Colonic mucosa (tissue), 4 donors: ENCODE measurements around the gene CLEC4G. TPM values are rescaled to one million over a fixed set of nuclear protein-coding genes. Genes with fewer than 3 reads are reported as not detected.

ENCODE experiments used
- DNase-seq: peaks from one replicate; pipeline ENCODE4 v3.0.0-alpha.2; 2020
- H3K27ac ChIP-seq: fragments of 200-600 bp; one replicate; pipeline ENCODE4 v1.8.0; 2021
- H3K27me3 ChIP-seq: fragments of 200-600 bp; one replicate; pipeline ENCODE4 v1.8.0; 2021
- H3K36me3 ChIP-seq: fragments of 200-600 bp; one replicate; pipeline ENCODE4 v1.8.0; 2021
- H3K4me1 ChIP-seq: fragments of 200-600 bp; one replicate; pipeline ENCODE4 v1.8.0; 2021; ENCODE audit warnings: mild to moderate bottlenecking
- H3K4me3 ChIP-seq: fragments of 200-600 bp; one replicate; pipeline ENCODE4 v1.8.0; 2021
- H3K9ac ChIP-seq, 2 donors: one replicate each; pipeline ENCODE4 v1.7.0; 2013; ENCODE audit warnings: control low read depth in 2 of 2, low read depth in 2 of 2, low read length in 2 of 2
- H3K9me3 ChIP-seq: fragments of 200-600 bp; one replicate; pipeline ENCODE4 v1.8.0; 2021
- intact Hi-C: fragments of 100-400 bp; cut with DNase I; formaldehyde crosslinking; loops from one replicate; pipeline ENCODE4 v1.14.1; 2022
- total RNA-seq, 2 donors: library from RNA; stranded (reverse); fragmentation: NEBNext Ultra II Directional in 1 of 2; extraction: Animal tissue kit (Norgen Biotek cat#: 25700) in 1 of 2; gene quantifications; one replicate each; pipeline ENCODE4 v1.2.1, GENCODE V29; 2021
- TF ChIP-seq, protein P1 (sequence below): fragments of 200-600 bp; IDR thresholded peaks from one replicate; pipeline ENCODE4 v1.8.0; 2022; ENCODE audit warnings: antibody characterized with exemption, mild to moderate bottlenecking
- donor health status: healthy.
- donor health status: DM: no; HTN: no; CAD: no.
- donor health status: DM: no; HTN: no; CAD: no.

CLEC4G gene
- total RNA-seq, 2 donors from 2014 or later: 0.17 to 0.53 TPM

DNA sequence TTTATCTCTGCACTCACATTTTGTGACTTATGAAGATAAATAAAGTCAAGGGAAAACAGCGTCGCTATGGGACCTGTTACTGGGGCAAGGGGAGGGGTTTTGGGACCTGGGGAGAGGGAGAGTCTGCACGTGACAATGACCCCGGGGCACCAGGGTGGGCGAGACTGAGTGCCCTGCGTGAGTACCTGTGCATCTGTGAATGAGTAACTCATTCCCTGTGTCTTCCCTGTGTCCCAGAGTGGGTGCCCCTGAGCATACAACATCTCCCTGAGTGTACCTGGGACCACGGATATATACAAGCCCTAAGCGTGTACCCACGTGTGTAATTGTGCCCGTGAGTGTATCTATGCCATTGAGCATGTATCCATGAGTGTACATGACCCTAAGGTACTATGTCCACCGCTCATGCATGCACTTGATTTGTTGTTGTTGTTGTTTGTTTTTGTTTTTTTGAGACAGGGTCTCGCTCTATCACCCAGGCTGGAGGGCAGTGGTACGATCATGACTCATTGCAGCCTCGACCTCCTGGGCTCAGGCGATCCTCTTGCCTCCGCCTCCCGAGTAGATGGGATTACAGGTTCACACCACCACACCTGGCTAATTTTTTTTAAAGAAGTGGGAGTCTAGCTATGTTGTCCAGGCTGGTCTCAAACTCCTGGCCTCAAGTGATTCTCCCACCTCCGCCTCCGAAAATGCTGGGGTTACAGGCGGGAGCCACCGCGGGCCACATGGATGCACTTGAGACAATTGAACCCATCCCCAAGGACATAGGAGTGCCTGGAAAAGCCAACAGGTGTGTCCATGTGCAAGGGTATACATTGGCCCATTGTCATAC lies 51.9 kb downstream of the CLEC4G start:
- Histone ChIP-seq H3K4me3 (peak overlapping the region; percentile 83), H3K9me3 (no peaks in the 10 kb centered on the region), H3K27me3 (no peaks in the 10 kb centered on the region), H3K36me3 (no peaks in the 10 kb centered on the region), H3K27ac (no peak overlapping the region), H3K4me1 (no peaks in the 10 kb centered on the region), H3K9ac (peak overlapping the region; percentile 90 to 99)
- DNase-seq: no peak
- intact Hi-C loops: loop anchor here (2.0 to 10.0 kb wide), 2 partner anchors 111 to 325 kb away; no protein-coding TSS in a partner anchor
- TF ChIP-seq, protein P1, sequence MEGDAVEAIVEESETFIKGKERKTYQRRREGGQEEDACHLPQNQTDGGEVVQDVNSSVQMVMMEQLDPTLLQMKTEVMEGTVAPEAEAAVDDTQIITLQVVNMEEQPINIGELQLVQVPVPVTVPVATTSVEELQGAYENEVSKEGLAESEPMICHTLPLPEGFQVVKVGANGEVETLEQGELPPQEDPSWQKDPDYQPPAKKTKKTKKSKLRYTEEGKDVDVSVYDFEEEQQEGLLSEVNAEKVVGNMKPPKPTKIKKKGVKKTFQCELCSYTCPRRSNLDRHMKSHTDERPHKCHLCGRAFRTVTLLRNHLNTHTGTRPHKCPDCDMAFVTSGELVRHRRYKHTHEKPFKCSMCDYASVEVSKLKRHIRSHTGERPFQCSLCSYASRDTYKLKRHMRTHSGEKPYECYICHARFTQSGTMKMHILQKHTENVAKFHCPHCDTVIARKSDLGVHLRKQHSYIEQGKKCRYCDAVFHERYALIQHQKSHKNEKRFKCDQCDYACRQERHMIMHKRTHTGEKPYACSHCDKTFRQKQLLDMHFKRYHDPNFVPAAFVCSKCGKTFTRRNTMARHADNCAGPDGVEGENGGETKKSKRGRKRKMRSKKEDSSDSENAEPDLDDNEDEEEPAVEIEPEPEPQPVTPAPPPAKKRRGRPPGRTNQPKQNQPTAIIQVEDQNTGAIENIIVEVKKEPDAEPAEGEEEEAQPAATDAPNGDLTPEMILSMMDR: no peak

- H3K4me1 ChIP-seq: no peaks in the 10 kb centered on the region
- intact Hi-C loops: loop anchor here (10.0 kb wide), 1 partner anchor 324 kb away; no protein-coding TSS in a partner anchor
- H3K36me3 ChIP-seq: no peaks in the 10 kb centered on the region
- TF ChIP-seq, protein P1: no peak
- no peak overlapping the region for H3K27ac ChIP-seq
- no peaks in the 10 kb centered on the region for H3K9me3 ChIP-seq
- no peak for DNase-seq
- no peak overlapping the region for H3K9ac ChIP-seq
- H3K27me3 ChIP-seq: no peaks in the 10 kb centered on the region
- no peak overlapping the region for H3K4me3 ChIP-seq
These were observed 52.7 kb downstream of the CLEC4G start for GRCh38 chr19:7678971-7679751.

Other genes with a start within 250 kb of the CLEC4G start
- gene PEX11G, start 243.1 kb downstream of the CLEC4G start, total RNA-seq: 1 to 10 TPM; 5.7 to 6.6 TPM
- 10 to 100 TPM; 20.2 to 44.1 TPM for gene ZNF358, start 216.0 kb downstream of the CLEC4G start, total RNA-seq
- gene MCOLN1, start 209.5 kb downstream of the CLEC4G start, total RNA-seq: 10 to 100 TPM; 17.8 to 26.5 TPM
- 100 to 1,000 TPM in 1 of 2 donors, 10 to 100 TPM in 1; 93.0 to 131 TPM for gene PNPLA6, start 196.4 kb downstream of the CLEC4G start, total RNA-seq
- gene CAMSAP3, start 136.2 kb downstream of the CLEC4G start, total RNA-seq: 10 to 100 TPM; 41.1 to 55.4 TPM
- 10 to 100 TPM; 28.3 to 48.1 TPM for gene XAB2, start 102.6 kb downstream of the CLEC4G start, total RNA-seq
- gene PET100, start 102.3 kb downstream of the CLEC4G start, total RNA-seq: 100 to 1,000 TPM; 118 to 141 TPM
- under 1 TPM in 1 of 2 donors, not detected in 1; 0.32 TPM for gene PCP2, start 98.4 kb downstream of the CLEC4G start, total RNA-seq
- 100 to 1,000 TPM; 166 to 212 TPM for gene STXBP2, start 95.0 kb downstream of the CLEC4G start, total RNA-seq
- gene RETN, start 63.1 kb downstream of the CLEC4G start, total RNA-seq: not detected
- gene MCEMP1, start 55.0 kb downstream of the CLEC4G start, total RNA-seq: under 1 TPM in 1 of 2 donors, not detected in 1; 0.20 TPM
- 100 to 1,000 TPM; 107 to 139 TPM for gene TRAPPC5, start 51.3 kb downstream of the CLEC4G start, total RNA-seq
- gene FCER2, start 30.0 kb downstream of the CLEC4G start, total RNA-seq: 1 to 10 TPM in 1 of 2 donors, under 1 TPM in 1; 0.35 to 1.3 TPM
- 10 to 100 TPM in 1 of 2 donors, 1 to 10 TPM in 1; 4.0 to 12.1 TPM for gene CD209, start 15.4 kb upstream of the CLEC4G start, total RNA-seq
- gene CLEC4M, start 31.1 kb upstream of the CLEC4G start, total RNA-seq: not detected
- gene EVI5L, start 98.1 kb upstream of the CLEC4G start, total RNA-seq: 10 to 100 TPM; 10.6 to 12.0 TPM
- under 1 TPM; 0.22 to 0.37 TPM for gene PRR36, start 142.3 kb upstream of the CLEC4G start, total RNA-seq
- gene LRRC8E, start 156.4 kb upstream of the CLEC4G start, total RNA-seq: 1 to 10 TPM; 2.9 to 4.0 TPM
- gene MAP2K7, start 171.8 kb upstream of the CLEC4G start, total RNA-seq: 10 to 100 TPM; 26.3 to 38.3 TPM
- not detected for gene TGFBR3L, start 182.7 kb upstream of the CLEC4G start, total RNA-seq
- 10 to 100 TPM; 13.4 to 15.4 TPM for gene SNAPC2, start 188.2 kb upstream of the CLEC4G start, total RNA-seq
- 1 to 10 TPM; 1.5 to 4.4 TPM for gene CTXN1, start 194.0 kb upstream of the CLEC4G start, total RNA-seq
- 100 to 1,000 TPM in 1 of 2 donors, 10 to 100 TPM in 1; 50.8 to 118 TPM for gene TIMM44, start 211.6 kb upstream of the CLEC4G start, total RNA-seq